HG03135 (cell line): Measurements from ENCODE around the gene ABLIM3.

Source experiments
- ATAC-seq: cut with Tn5 transposase; IDR thresholded peaks from one replicate; pipeline ENCODE4 v1.9.1; 2021; ENCODE audit warnings: mild to moderate bottlenecking, moderate library complexity; ENCODE audit not compliant: unreplicated experiment

ABLIM3 gene

DNA sequence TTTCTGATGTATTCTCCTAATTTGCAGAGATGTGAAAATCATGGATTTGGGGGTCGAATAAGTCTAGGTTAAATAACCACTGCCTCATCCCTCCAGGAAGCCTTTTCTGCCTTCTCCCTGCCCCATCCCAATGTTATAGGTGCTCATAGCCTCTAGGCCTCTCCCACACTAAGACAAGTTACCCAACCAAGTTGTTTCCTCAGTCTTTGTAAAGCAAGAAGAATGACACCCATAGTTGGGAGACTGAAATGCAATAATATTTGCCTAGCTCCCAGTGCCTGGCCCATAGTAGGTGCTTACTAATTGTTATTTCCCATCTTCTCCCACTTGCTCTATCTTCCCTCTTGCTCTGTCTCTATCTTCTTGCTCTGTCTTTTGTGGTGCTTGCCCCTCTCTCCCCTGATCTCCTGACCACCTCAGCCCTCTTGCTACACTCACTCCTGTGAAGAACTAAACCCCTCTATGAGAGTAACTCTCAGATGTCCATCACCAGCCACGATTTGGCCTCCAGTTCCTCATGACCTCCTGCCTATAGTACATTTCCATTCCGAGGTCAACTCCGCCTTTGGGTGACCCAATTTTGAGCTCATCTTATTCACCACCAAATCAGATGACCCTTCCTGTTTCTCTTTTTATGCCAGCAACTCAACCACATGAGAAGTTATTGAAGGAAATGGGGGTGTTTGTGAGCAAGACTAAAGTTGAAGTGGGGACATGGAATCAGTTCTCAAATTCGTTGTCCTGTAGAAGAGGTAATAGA lies 137.3 kb downstream of the ABLIM3 start:
- no peak for ATAC-seq

DNA sequence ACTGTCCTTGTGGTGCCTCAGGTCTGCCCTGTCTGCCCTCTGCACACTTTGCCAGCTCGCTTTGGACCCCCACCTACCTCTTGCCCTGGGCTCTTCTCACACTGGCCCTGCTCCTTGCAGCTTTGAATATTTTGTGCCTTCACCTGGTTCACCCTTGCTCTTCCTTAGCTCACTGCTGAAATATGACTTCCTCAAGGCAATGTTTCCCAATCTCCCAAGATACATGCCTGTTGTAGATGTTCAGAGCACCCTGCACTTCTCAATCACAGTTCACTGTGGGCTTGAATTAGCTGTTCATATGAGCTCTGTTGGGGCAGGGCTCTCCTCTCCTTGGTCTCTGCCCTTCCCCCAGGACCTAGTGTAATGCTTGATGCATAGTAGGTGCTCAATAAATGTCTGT lies 138.4 kb downstream of the ABLIM3 start:
- no peak for ATAC-seq

DNA sequence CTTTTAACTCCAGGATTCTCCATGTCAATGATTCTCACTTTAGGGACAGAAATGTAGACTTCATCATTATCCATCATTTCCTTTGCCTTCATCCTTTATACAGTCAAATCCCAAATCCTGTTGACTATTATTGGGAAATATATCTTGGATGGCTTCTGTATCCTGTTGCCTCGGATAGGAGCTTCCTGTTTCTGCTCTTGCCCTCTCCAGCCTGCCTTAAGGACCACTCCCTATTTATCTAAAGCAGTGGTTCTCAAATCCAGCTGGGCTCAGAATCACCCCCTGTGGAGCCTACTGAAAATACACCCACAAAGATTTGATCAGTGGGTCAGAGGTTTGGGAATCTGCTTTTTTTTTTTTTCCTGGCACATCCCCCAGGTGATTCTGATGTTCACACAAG lies 138.8 kb downstream of the ABLIM3 start:
- no peak for ATAC-seq

DNA sequence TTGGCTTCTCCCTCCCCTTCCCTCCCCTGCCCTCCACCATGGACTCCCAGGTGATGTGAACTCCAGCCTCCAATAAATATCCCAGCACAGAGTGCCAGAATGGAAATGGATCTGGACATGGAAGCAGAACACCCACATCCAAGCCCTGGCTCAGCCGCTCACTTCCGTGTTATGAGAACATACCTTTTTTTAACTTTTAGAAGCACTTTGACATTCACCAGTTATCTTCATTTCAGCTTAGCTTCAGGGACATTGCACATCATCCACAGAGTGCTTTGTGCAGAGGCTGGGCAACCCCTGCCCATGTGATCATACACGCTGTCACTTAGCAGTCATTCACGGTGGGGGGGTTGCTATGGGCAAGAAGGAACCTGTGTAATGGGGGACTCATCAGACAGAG lies 139.5 kb downstream of the ABLIM3 start:
- ATAC-seq = no peak

DNA sequence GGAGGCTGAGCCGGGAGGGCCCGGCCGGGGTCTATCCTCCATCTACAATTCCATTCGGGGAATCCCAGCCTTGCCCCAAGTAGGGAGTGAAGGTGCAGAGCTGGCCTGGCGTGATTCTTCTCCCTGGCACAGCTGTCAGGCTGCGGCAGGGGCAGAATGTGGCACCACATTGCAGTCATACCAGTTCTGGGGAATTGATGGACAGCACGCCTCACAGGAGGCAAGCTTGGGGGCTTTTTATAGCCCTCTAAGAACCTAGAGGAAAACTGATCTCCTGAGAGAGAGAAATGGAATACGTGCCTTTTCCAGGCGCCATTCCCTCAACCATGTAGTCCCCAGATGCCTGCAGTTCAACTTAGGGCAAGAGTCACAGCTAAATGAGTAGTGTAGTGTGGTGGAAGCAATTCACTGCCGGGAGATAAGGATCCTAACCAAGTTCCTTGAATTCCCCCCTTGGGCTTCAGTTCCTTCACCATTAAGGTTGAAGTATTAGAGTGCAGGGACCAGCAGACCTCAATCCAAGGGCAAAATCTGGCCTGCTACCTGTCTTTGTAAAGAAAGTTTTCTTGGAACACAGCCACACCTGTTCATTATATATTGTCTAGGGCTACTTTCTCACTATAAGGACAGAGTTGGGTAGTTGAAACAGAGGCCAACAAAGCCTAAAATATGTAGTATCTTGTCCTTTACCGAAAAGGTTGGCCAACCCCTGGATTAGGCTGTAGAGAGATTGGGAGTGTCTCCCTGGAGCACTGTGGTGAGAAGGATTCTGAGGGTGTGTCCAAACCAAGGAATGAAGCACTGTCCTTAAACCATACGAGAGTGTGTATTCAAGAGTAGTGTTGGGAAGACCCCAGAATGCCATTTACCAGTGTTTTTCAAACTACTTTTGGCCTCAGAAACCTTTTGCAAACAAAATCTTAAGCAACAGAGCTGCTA lies 141.0 kb downstream of the ABLIM3 start:
- ATAC-seq = no peak

DNA sequence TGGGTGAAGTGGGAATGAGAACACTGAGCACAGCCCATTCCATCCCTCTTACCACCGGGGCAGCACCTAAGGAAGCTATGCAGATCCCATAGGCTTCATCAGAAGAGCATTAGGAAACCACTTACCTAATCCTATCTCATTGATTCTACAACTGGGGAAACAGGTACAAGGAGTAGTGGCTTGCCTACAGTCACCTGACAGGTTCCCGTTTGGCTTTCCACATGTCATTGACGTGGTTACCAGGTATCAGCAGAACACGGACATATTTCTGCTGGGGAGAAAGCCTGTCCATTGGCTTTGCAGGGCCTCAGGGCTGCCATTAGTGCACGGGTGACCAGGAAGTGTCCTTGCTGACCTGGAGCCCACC lies 141.7 kb downstream of the ABLIM3 start:
- no peak for ATAC-seq

DNA sequence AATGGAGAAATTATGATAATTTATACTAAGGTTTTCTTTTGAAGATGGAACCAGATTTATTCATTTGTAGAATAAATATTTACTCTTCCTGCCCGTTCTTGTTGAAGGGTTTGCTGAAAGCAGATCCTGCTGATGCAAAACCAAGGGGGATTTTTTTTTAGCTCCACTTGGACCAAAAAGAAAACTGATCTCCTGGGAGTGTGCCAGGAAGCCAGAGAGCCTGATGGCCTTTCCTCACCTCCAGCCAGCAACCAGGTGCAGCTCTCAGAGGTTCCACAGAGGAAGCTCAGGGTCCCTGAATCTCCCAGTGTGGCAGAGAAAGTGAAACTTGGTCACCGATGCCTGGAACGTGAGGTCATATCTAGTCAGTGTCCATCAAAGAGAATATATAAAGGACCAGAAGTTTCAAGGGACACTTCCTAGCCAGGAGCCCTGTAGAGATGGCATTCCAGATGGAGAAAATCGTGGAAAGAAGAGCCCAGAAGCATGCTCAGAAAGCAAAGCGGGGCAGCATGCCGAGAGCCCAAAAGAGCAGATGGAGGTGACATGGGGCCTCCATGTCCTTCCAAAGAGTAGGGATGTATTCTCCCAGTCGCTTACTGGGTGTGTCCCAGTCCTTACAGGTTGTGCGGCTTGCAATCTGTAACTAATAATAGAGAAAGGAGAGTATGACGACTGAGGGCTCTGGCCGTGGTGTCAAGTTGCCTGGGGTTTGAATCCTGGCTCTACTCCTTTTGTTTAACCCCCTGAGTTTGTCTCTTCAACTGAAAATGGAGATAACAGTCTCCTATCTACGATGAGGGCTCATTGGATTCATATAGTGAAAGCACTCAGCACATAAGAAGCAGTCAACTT lies 142.6 kb downstream of the ABLIM3 start:
- ATAC-seq = no peak

DNA sequence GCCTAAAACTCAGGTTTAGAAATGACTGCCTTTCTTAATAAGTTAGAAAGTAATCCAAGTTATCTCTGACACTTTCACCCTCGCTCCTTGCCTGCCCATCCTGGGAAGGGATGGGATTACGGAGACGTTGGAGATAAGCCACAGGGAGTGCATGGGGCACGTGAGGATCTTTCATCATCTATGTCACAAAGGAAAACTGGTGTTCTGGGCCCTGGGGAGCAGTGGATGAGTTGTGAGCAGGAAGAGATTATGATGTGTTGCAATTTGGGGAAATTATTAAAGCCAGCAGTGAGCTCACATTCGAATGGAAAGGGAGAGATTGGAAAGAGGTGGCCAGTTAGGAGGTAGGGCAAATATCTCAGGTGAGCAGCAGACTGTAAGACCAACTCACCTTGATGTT lies 143.2 kb downstream of the ABLIM3 start:
- ATAC-seq = no peak

DNA sequence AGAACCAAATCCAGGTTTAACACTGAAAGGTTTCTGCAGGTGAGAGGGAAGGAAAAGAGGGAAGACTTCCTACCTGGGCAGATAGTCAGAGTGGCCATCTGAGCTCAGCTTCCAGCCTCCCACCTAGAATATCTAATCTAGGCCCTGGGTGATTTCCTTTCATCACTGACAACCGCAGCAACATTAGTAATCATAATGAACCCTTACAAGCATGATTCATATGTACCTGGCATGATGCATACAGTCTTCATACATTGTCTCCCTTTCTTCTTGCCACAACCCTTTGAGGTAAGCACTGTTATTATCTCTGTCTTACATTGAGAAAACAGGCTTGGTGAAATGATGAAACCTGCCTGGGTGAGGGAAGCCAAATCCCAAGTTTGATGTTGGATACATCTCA lies 143.9 kb downstream of the ABLIM3 start:
- no peak for ATAC-seq

DNA sequence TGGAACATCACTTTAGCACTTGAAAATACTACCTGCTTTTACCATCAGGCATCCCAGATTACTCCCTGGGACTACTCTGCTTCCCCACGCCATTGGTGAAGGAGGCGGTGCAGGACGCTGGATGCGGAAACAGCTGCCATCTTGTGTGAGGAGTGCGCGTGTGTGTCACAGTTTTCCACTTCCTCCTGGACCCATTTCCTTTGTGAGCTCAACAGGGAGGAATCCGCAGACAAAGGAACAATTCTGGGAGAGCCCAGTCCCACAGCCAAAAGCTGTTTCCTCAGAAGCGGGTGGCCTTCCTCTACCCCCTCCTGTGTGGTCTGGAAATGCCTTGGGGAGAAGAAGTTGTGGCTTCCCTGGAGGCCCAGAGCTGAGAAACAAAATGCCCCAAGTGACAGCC lies 147.1 kb downstream of the ABLIM3 start:
- no peak for ATAC-seq

DNA sequence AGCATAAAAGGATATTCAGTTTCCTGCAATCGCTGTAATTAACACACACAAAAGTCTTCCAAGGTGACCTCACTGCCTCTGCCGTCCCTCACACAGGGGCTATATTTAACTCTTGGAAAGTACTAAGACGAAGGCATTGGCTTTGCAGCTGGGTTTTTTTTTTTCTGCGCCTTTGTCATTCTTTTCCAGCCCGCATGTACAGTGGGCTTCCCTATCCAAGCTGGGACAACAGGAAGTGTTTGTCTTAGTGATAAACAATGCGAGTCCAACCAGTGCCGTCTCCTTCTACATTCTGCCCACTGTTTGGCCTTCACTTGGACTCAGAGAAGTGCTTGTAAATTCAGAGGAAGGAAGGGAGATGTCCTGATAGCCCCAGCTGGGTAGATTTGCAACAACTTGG lies 148.0 kb downstream of the ABLIM3 start:
- ATAC-seq = no peak

DNA sequence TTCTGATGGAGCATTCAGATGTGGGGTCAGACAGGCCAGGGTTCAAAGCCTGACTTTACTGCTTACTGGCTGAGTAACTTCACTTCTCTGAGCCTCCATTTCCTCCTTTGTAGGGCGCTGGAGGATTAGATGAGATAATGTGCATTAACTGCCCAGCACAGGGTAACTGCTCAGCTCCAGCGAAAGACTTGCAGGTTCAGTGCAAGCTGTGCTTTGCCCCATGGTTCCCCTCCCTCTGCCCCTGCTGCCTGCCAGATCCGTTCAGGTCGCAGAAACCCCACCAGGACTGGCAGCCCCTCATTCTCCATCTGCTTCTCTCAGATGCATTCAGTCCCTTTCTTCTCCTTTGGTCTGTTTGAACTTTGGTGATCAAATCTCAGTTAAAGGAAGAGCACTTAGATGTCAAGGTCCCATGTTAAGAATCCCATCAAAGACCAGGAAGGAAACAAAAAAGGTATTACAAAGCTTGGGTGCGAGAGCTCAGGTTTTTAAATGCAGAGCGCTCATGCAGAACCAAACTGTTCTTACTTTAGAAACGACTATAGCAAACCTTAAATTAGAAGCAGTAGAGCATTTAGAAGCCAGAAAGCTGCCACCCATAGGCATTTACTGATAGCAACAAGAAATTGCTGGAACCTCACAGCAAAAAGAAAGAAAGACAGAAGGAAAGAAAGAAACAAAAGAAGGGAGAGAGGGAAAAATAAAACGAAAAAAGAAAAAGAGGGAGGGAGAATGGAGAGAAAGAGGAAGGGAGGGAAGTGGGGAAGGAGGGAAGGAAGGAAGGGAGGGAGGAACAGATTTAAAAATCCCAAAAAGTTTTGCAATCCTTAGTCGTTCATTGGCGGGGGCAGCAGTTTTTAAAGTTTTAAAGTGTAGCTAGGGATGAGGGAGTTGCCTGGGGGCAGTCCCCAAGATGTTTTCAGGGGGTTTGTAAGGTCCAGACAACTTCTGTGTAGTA lies 153.9 kb downstream of the ABLIM3 start:
- no peak for ATAC-seq

DNA sequence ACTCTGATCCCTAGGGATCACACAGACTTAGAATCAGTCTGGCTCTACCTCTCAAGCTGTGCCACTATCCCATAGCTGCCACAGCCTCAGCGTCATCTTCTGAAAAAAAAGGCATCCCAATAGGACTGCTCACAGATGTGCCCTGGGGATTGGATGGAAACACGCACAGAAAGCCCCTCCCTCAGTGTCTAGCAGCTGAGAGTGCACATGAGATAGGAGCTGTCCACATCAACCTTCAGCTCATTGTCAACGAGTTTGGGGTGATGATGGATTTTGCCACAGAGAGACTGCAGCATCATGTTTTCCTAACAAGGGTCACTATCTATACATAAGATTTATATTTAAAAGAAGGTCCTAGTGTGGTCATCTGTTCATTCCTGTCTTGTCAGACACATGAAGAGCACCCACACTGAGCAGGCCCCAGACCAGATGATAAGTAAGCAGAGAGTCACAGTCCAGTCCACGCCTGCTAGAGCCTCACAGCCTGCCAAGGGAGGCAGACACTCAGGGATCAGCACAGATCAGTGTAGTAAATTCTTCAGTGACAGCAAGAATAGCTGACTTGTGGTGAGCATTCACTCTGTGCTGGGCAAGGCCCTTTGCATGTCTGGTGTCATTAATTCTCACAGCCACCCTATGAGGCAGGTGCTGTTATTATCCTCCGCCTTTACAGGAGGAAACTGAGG lies 156.2 kb downstream of the ABLIM3 start:
- ATAC-seq = no peak

DNA sequence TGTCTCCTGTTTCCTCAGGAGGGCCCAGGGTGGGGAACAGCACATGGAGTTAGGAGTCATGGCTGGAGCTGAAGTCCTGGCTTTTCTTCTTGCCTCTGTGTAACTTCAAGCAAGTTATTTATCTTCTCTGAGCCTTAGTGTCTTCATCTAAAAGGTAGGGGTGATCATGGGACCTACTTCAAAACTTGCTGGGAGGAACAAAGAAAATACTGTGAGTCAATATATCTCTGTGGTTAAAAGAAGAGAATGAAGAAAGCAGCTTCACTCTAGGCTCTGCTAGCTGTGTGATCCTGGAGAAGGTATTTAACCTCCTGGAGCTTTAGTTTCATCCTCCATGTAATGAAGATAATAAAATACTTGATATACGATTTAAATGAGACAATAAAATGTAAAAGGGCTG lies 156.9 kb downstream of the ABLIM3 start:
- no peak for ATAC-seq

DNA sequence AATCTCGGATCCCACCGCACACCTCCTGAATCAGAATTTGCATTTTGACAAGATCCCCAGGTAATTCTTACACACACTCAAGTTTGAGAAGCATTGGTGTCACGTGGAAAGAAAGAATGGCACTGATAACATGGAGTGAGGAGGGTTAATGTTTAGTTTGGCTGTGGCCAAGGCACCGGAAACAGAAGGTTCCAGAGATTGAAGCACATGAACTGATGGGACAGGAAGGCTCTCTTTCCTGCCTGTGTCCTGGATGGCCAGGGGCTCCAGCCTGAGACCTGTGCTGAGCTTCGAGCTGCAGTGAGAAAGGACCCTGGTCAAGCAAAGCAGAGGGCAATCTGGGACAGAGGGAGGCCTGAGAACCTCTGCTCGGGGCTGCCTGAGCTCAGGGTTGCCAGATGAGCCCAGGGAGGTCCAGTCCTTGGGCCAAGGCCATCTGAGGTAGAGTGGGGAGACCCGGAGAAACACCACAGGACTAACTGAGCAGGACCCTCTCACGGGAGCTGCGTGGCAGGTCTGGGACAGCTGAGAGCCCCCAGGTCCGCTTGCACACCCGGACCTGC lies 157.6 kb downstream of the ABLIM3 start:
- ATAC-seq = peak; percentile 69

DNA sequence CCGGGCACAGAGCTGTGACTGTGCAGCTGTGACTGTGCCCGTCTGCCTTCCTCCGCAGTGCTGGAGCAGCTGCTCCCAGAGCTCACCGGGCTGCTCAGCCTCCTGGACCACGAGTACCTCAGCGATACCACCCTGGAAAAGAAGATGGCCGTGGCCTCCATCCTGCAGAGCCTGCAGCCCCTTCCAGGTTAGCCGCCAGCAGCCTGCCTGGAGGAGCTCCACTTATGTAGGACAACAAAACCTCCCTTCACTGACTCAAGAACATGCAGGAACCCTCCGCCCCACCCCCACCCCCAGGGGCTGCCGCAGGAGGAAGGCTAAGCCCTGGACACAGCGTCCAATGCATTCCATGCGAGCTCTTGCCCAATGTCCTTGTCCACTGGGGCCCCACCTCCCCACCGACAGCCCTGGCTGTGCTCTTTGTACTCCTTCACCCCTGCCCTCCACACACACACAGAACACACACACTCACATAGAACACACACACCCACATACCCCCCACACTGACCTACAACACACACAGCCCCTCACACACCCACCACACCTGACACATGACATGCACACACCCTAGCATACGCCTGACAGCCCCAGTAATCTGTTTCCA lies 158.3 kb downstream of the ABLIM3 start:
- no peak for ATAC-seq

DNA sequence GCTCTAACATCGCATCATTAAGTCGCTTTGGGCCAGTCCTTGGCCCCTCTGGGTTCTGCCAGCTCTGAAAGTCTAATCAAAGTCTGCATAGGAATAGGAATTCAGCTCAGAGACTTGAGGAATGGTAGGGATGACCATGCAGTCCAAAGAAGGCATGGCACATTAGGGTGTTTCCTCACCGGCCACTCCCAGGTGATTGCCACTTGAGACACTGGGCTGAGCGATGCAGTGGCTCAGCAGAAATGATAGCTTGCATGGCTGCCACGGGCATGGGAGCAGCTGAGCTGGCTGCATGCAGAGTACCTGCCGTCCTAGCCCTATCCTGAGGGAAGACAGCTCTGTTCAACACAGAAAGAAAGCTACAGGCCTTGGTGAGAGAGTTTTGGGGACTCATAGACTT lies 159.1 kb downstream of the ABLIM3 start:
- ATAC-seq = no peak

DNA sequence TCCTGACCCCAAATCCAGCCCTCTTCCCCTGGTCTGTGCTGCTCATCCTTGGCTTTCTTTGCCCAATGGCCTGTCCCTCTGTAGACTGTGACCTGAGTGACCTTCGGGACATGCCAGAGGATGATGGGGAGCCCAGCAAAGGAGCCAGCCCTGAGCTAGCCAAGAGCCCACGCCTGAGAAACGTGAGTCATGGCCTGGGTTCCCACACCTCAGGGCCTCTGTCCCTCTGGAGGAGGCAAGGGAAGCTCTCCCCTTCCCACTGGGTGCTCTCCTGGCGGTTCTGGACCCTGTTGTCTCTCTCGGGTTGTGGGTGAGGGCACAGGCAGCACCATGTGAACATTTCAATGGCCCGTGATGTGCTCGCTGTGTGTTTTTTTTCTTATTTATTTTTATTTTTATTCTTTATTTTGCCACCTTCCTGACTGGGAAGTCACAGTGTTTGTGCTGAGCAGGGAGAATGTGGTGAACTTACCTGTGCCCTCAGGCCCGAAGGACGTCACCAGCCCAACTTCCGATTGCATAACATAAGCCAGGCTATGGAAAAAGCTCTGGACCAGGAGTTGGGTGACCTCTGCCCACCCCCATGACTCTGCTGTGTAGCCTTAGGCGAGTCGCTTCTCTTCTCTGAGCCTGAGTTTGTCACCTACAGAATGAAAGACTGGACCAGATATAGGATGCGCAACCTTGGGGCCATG lies 159.9 kb downstream of the ABLIM3 start:
- no peak for ATAC-seq
